Choroid plexus epithelial cell (primary cell): ENCODE data around the gene ATP1A2.

ENCODE experiments used
- DNase-seq: peaks from one replicate; pipeline ENCODE4 v3.0.0-alpha.2; 2010; ENCODE audit warnings: low read depth
- H3K4me3 ChIP-seq: 2 replicates; pipeline ENCODE4 v1.5.1; 2011; ENCODE audit warnings: low read depth, mild to moderate bottlenecking, control low read depth, low read length, moderate library complexity
- TF ChIP-seq, protein P1 (sequence below): conservative IDR thresholded peaks from 2 replicates; pipeline ENCODE4 v1.5.1; 2011; ENCODE audit warnings: low read depth, mild to moderate bottlenecking, control low read depth, inconsistent platforms, low read length, moderate library complexity

ATP1A2 gene

GRCh38 chr1:160092366-160093068 is 23.0 kb upstream of the ATP1A2 start:
- TF ChIP-seq, protein P1, sequence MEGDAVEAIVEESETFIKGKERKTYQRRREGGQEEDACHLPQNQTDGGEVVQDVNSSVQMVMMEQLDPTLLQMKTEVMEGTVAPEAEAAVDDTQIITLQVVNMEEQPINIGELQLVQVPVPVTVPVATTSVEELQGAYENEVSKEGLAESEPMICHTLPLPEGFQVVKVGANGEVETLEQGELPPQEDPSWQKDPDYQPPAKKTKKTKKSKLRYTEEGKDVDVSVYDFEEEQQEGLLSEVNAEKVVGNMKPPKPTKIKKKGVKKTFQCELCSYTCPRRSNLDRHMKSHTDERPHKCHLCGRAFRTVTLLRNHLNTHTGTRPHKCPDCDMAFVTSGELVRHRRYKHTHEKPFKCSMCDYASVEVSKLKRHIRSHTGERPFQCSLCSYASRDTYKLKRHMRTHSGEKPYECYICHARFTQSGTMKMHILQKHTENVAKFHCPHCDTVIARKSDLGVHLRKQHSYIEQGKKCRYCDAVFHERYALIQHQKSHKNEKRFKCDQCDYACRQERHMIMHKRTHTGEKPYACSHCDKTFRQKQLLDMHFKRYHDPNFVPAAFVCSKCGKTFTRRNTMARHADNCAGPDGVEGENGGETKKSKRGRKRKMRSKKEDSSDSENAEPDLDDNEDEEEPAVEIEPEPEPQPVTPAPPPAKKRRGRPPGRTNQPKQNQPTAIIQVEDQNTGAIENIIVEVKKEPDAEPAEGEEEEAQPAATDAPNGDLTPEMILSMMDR, result no peak
- no peak for DNase-seq
- H3K4me3 ChIP-seq, result no peak overlapping the region

DNA sequence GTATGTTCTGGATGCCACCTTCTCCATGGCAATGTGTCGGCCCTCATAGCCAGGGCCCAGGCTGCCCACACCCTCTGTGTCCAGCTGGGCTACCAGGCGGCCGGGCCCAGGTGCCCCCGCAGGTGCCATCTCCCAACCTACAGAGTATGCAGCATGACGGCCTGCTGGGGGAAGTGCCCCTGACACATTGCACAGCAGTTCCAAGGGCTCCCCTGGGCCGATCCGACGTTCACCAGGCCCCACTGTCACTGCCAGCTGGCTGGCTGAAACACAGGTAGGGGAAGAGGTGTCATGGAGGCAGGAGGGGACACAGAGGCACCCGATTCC is 22.5 kb upstream of the ATP1A2 start:
- no peak for DNase-seq
- H3K4me3 ChIP-seq, result no peak overlapping the region
- TF ChIP-seq, protein P1, result no peak

GRCh38 chr1:160093624-160094290 is 21.8 kb upstream of the ATP1A2 start:
- TF ChIP-seq, protein P1, result no peak
- DNase-seq, result no peak
- no peak overlapping the region for H3K4me3 ChIP-seq

DNA sequence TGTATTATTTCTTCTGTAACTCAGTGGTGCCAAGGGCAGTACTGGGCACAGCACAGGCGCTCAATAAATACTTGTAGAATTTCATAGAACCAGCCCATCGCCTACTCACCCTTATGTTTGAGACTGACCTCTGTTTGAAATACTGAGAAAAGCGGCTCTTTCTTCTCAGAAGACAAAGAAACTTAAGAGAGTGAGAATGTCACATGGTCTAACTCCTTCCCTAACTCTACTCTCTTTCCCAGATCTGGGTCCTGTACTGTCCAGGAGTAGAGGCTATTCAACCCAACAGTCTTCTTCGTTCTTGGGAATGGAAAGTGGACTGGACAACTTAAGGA is 21.3 kb upstream of the ATP1A2 start:
- TF ChIP-seq, protein P1, result no peak
- H3K4me3 ChIP-seq, result no peak overlapping the region
- DNase-seq, result no peak

GRCh38 chr1:160094806-160095205 is 20.8 kb upstream of the ATP1A2 start:
- TF ChIP-seq, protein P1, result no peak
- DNase-seq, result no peak
- H3K4me3 ChIP-seq, result no peak overlapping the region

DNA sequence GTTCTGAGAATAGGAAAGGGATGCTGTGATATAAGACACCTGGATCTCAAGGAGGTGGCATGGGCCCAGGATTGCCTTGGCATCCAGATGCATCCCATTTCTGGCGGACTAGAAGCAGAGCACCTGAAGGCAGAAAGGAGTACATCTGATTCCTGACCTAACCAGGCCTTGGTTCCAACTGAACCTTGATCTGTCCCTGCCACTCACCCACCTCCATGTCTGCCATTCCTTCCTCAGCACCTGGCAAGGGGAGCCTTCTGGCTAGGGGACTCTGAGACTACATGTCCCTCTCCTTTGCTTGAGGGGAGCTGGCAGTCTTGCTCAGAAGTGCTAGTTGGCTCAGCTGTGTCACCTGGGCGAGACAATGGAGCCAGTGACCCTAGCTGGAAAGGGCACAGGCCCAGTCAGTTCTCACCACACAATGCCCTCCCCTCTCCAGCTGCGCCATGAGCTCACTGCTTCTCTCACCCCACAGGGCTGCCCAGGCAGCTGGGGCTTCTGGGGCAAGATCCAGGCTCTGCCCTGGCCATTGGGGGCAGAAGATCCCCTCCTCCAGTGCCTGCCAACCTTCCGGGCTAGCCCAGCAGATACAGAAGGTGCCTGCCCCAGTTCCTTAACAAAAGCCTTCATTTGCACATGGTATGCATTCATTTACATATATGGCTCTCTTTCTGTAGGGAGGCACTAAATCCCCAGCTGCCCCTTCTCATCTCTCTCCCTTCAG is 20.0 kb upstream of the ATP1A2 start:
- TF ChIP-seq, protein P1, result no peak
- no peak overlapping the region for H3K4me3 ChIP-seq
- no peak for DNase-seq
